Stimulated activated CD8-positive, alpha-beta memory T cell treated with anti-CD3 and anti-CD28 coated beads, Interleukin-12 subunit alpha, Interleukin-12 subunit beta, amount 100 ng/mL, for 4 hours (primary cell): Measurements from ENCODE around the gene COL9A3.
A peak's percentile ranks its signal among the peaks of the same experiment; 100 is the strongest.

Source experiments
- DNase-seq: peaks from one replicate; pipeline ENCODE4 v3.0.0-alpha.2; 2020; ENCODE audit warnings: low read depth

The COL9A3 gene

GRCh38 chr20:62796699-62797491 is 20.0 kb upstream of the COL9A3 start:
- no peak for DNase-seq

GRCh38 chr20:62797671-62798532 is 18.9 kb upstream of the COL9A3 start:
- DNase-seq: no peak

- DNase-seq: no peak
These were observed 17.8 kb upstream of the COL9A3 start for GRCh38 chr20:62799036-62799435.

- no peak for DNase-seq
These were observed 17.4 kb upstream of the COL9A3 start for GRCh38 chr20:62799459-62799858.

- no peak for DNase-seq
These were observed 17.0 kb upstream of the COL9A3 start for GRCh38 chr20:62799873-62800272.

GRCh38 chr20:62800314-62801259 is 16.3 kb upstream of the COL9A3 start:
- DNase-seq: no peak

GRCh38 chr20:62801284-62802010 is 15.4 kb upstream of the COL9A3 start:
- no peak for DNase-seq

GRCh38 chr20:62802026-62802712 is 14.7 kb upstream of the COL9A3 start:
- DNase-seq: no peak

- no peak for DNase-seq
These were observed 12.7 kb upstream of the COL9A3 start for GRCh38 chr20:62804021-62804626.

GRCh38 chr20:62804627-62805154 is 12.2 kb upstream of the COL9A3 start, which contains the start of gene OGFR:
Gene OGFR, plus strand, starts transcription at chr20:62804835. Its CDS starts 25 bp downstream, at chr20:62804860.
- peak; percentile 68 for DNase-seq

- DNase-seq: peak; percentile 52
These were observed 11.6 kb upstream of the COL9A3 start for GRCh38 chr20:62805155-62805710.

GRCh38 chr20:62805711-62806382 is 11.0 kb upstream of the COL9A3 start:
- DNase-seq: no peak

GRCh38 chr20:62806383-62807050 is 10.3 kb upstream of the COL9A3 start:
- DNase-seq: no peak

GRCh38 chr20:62807444-62808210 is 9.2 kb upstream of the COL9A3 start:
- no peak for DNase-seq

- DNase-seq: peak; percentile 52
These were observed 8.5 kb upstream of the COL9A3 start for GRCh38 chr20:62808211-62808865.

GRCh38 chr20:62809530-62810428 is 7.1 kb upstream of the COL9A3 start:
- DNase-seq: no peak
